ENCODE measurements around the gene ERC1. TPM values are rescaled to one million over a fixed set of nuclear protein-coding genes. Genes with fewer than 3 reads are reported as not detected.

The ERC1 gene
- total RNA-seq, 2 experiments from 2014 or later = 40.1 to 49.6 TPM

- ATAC-seq (ENCODE audit: poor library complexity) = no peak
- Mint-ChIP-seq H3K4me3 (no peak overlapping the region), H3K36me3 (ENCODE audit: low read depth) (peaks cover 35% of the 10 kb centered on the region), H3K4me1 (ENCODE audit: low read depth) (peaks cover 15% of the 10 kb centered on the region), H3K27me3 (no peaks in the 10 kb centered on the region), H3K9me3 (no peaks in the 10 kb centered on the region), H3K27ac (no peak overlapping the region)
- Histone ChIP-seq H3K36me3 (ENCODE audit: insufficient read depth, low read length) (peaks cover 2% of the 10 kb centered on the region), H3K9me3 (ENCODE audit: control insufficient read depth in 1 of 2, insufficient read depth in 1 of 2, low read length in 2 of 2) (peaks cover 7 to 8% of the 10 kb centered on the region in 2 experiments), H3K27ac (ENCODE audit: low read depth in 1 of 2, low read length in 2 of 2) (no peak overlapping the region), H3K27me3 (ENCODE audit: control insufficient read depth in 1 of 2, insufficient read depth in 2 of 2, low read length in 2 of 2) (no peaks in the 10 kb centered on the region), H3K4me3 (ENCODE audit: low read length) (no peak overlapping the region), H3K4me1 (ENCODE audit: insufficient read depth, low read length) (no peaks in the 10 kb centered on the region)
- DNase-seq = no peak
- ChIA-PET CTCF (no interaction called here), POLR2A (no interaction called here)
- TF ChIP-seq CTCF (IDR thresholded peaks at IDR 0.05) = no peak
- intact Hi-C loops (cut with DNase I, micrococcal nuclease) = loop anchor here (10.0 kb wide), 2 partner anchors 86 to 404 kb away; no protein-coding TSS in a partner anchor
Measured at GRCh38 chr12:1201030-1201429, 210.0 kb downstream of the ERC1 start.

GRCh38 chr12:1201886-1202285 is 210.9 kb downstream of the ERC1 start:
- H3K9me3 ChIP-seq (ENCODE audit: control insufficient read depth in 1 of 2, insufficient read depth in 1 of 2, low read length in 2 of 2) = peaks cover 7 to 8% of the 10 kb centered on the region in 2 experiments
- CTCF ChIA-PET = no interaction called here
- H3K4me3 Mint-ChIP-seq = peak overlapping the region; percentile 1
- peaks cover 21% of the 10 kb centered on the region for H3K4me1 Mint-ChIP-seq (ENCODE audit: low read depth)
- POLR2A ChIA-PET = no interaction called here
- no peaks in the 10 kb centered on the region for H3K9me3 Mint-ChIP-seq
- H3K4me3 ChIP-seq (ENCODE audit: low read length) = no peak overlapping the region
- ATAC-seq (ENCODE audit: poor library complexity) (no peak), DNase-seq (no peak)
- no peak for TF ChIP-seq CTCF (IDR thresholded peaks at IDR 0.05)
- peaks cover 2% of the 10 kb centered on the region for H3K36me3 ChIP-seq (ENCODE audit: insufficient read depth, low read length)
- H3K36me3 Mint-ChIP-seq (ENCODE audit: low read depth) = peaks cover 29% of the 10 kb centered on the region
- no peak overlapping the region for H3K27ac ChIP-seq (ENCODE audit: low read depth in 1 of 2, low read length in 2 of 2)
- no peaks in the 10 kb centered on the region for H3K4me1 ChIP-seq (ENCODE audit: insufficient read depth, low read length)
- H3K27me3 Mint-ChIP-seq = no peaks in the 10 kb centered on the region
- no peak overlapping the region for H3K27ac Mint-ChIP-seq
- no peaks in the 10 kb centered on the region for H3K27me3 ChIP-seq (ENCODE audit: control insufficient read depth in 1 of 2, insufficient read depth in 2 of 2, low read length in 2 of 2)
- intact Hi-C loops (cut with DNase I, micrococcal nuclease) = loop anchor here (10.0 kb wide), 2 partner anchors 87 to 403 kb away; no protein-coding TSS in a partner anchor

DNA sequence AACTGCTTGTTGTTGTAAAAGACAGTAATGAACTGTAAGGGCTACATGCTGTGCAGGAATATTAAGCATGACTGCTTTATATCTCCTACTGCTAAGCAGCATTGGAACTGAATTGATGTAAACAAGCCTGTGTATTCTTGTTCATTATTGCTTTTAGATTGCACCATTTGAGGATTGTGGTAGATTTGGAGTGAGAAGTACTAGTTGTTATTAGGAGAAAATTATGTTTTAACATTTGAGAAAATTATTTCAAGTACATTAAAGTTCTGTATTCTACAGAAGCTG is 212.7 kb downstream of the ERC1 start:
- Histone ChIP-seq H3K4me3 (ENCODE audit: low read length) (no peak overlapping the region), H3K4me1 (ENCODE audit: insufficient read depth, low read length) (no peaks in the 10 kb centered on the region), H3K9me3 (ENCODE audit: control insufficient read depth in 1 of 2, insufficient read depth in 1 of 2, low read length in 2 of 2) (peaks cover 1 to 2% of the 10 kb centered on the region in 2 experiments), H3K27me3 (ENCODE audit: control insufficient read depth in 1 of 2, insufficient read depth in 2 of 2, low read length in 2 of 2) (no peaks in the 10 kb centered on the region), H3K36me3 (ENCODE audit: insufficient read depth, low read length) (peaks cover 2% of the 10 kb centered on the region), H3K27ac (ENCODE audit: low read depth in 1 of 2, low read length in 2 of 2) (peak overlapping the region in 1 of 2 donors; percentile 84)
- ChIA-PET POLR2A (interaction anchor here (1.1 to 1.9 kb wide), 2 partner anchors 86 to 458 kb away, joined by 3 to 4 read pairs; no protein-coding TSS in a partner anchor), CTCF (interaction anchor here (1.3 kb wide), 1 partner anchor 86 kb away, joined by 4 read pairs; no protein-coding TSS in a partner anchor)
- Mint-ChIP-seq H3K27me3 (no peaks in the 10 kb centered on the region), H3K9me3 (no peaks in the 10 kb centered on the region), H3K27ac (no peak overlapping the region), H3K36me3 (ENCODE audit: low read depth) (peaks cover 20% of the 10 kb centered on the region), H3K4me1 (ENCODE audit: low read depth) (peaks cover 21% of the 10 kb centered on the region), H3K4me3 (no peak overlapping the region)
- intact Hi-C loops (cut with DNase I, micrococcal nuclease) = loop anchor here (2.0 to 10.0 kb wide), 3 partner anchors 75 to 401 kb away; no protein-coding TSS in a partner anchor
- ATAC-seq (ENCODE audit: poor library complexity) = no peak
- TF ChIP-seq CTCF (IDR thresholded peaks at IDR 0.05) = no peak
- no peak for DNase-seq
